GM12801 (cell line): Measurements from ENCODE around the gene NAV3.

Experiments
- CTCF ChIP-seq: IDR thresholded peaks from one replicate; pipeline ENCODE4 v1.5.1; 2011; ENCODE audit warnings: control low read depth; ENCODE audit not compliant: insufficient read length; ENCODE audit errors: extremely low read depth

Gene NAV3

DNA sequence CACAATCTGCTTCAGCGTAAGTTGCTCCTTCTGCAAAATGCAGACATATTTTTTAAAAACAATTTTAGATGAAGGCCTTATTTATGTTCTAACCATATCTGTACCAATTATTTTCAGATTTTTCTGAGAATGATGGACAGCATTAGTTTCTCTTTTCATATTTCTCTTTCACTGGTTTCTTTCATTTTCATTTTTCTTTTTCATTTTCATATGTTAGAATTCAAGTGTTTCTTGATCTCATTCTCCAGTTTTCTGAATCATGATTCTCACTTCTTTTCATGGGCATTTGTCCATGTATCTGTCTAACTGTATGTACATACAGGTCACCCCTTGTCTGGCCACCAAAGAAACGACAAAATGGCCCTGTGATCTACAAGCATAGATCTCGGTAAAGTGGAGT, 346.6 kb downstream of the NAV3 start:
- TF ChIP-seq CTCF = no peak

GRCh38 chr12:78179346-78179745, 348.7 kb downstream of the NAV3 start:
- no peak for TF ChIP-seq CTCF

DNA sequence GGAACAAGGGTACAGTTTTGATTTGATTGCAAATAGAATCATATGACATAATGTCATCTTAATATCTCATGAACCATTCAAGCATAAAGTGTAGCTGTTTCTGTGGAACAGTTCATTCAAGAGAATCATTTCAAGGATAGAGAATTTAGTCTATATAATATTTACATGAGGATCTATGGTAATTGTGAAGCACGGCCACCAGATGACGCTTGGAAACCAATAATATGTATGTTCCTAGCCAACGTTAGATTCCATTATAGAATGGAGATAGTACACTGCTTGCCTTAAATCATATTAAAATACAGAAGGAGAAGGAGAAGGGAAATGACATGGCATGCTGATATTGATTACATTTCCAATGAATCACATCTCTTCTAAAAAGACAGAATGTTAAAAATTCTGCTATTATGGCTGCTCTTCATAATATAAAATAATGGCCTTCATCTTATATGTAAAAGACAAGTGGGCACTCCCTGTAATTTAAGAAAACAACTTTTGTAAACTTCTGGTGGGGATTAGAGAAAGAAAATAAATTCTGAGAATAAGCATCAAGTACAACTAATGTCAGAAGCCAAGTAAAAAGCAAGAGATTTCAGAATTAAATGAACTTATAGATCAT, 351.0 kb downstream of the NAV3 start:
- no peak for TF ChIP-seq CTCF

GRCh38 chr12:78183824-78184223, 353.1 kb downstream of the NAV3 start:
- no peak for TF ChIP-seq CTCF

- TF ChIP-seq CTCF = no peak
Observed at GRCh38 chr12:78185109-78185508, 354.4 kb downstream of the NAV3 start.

DNA sequence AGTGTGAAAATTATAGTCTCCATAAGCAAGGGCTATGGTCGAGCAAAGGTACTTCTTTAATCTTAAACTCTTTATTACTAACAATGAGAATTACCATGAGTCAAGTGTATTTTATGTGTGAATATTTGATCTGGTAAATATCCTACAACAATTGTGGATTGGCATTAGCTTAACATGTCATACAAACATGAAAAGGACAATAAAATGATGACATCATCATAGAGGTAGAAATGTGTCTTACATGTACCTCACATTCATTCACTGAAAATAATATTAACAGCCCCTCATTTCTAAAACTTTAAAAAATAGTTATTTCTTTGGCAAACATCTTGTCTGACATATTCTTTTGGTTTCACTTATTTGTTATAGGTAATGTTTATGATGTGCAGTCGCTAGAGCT, 355.0 kb downstream of the NAV3 start:
- no peak for TF ChIP-seq CTCF

GRCh38 chr12:78186670-78187069, 356.0 kb downstream of the NAV3 start:
- no peak for TF ChIP-seq CTCF

DNA sequence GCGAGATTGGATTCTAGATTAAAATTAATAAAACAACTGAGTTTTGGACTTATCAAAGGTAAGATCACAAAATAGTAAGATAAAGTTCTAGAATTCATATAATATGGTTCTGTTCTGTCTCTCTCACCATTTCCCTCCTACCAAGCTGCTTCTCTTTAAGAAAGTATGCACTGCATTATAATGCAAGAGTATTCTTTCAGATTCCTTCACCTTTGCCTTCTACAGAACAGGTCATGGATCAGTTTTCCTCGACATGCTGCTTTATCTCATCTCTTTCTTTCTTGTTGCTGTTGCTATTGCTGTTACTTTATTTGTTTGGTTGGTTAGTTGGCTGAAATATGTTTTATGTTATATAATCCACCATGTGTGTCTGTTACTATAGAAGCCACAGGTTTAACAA, 357.0 kb downstream of the NAV3 start:
- no peak for TF ChIP-seq CTCF
